Activated naive CD4-positive, alpha-beta T cell treated with anti-CD3 and anti-CD28 coated beads, Interleukin-2, amount 10 ng/mL, durations not matched to agents 7 days and 5 days (primary cell): Measurements from ENCODE around the gene RDH5.

Source experiments
- CTCF ChIA-PET: fragments of 350-600 bp; sonication (Branson Sonifier 250); formaldehyde crosslinking; loops from one replicate; lab custom pipeline; 2021; ENCODE audit warnings: antibody characterized with exemption; lab: Charles Lee
- DNase-seq: peaks from one replicate; pipeline ENCODE4 v3.0.0-alpha.2; 2020
- H3K27ac Mint-ChIP-seq: one replicate; pipeline ENCODE4 v1.8.0; 2021; ENCODE audit warnings: mild to moderate bottlenecking, moderate library complexity, mixed read lengths
- H3K27me3 Mint-ChIP-seq: one replicate; pipeline ENCODE4 v1.8.0; 2021; ENCODE audit warnings: mild to moderate bottlenecking, mixed read lengths
- H3K36me3 Mint-ChIP-seq: one replicate; pipeline ENCODE4 v1.8.0; 2021; ENCODE audit warnings: mixed read lengths
- H3K4me1 Mint-ChIP-seq: one replicate; pipeline ENCODE4 v1.8.0; 2021; ENCODE audit warnings: mixed read lengths
- H3K4me3 Mint-ChIP-seq: one replicate; pipeline ENCODE4 v1.8.0; 2021; ENCODE audit warnings: mild to moderate bottlenecking, moderate library complexity, mixed read lengths
- H3K9me3 Mint-ChIP-seq: one replicate; pipeline ENCODE4 v1.8.0; 2021; ENCODE audit warnings: mixed read lengths

Gene RDH5

GRCh38 chr12:55700255-55701018, 19.8 kb upstream of the RDH5 start:
- CTCF ChIA-PET: interaction anchor here (1.0 kb wide), 1 partner anchor 37 kb away, joined by 3 read pairs; no protein-coding TSS in a partner anchor
- Mint-ChIP-seq H3K4me1 (no peaks in the 10 kb centered on the region), H3K27ac (no peak overlapping the region), H3K36me3 (no peaks in the 10 kb centered on the region), H3K4me3 (no peak overlapping the region), H3K9me3 (no peaks in the 10 kb centered on the region), H3K27me3 (peaks cover 29% of the 10 kb centered on the region)
- DNase-seq: no peak

GRCh38 chr12:55702861-55703260, 17.3 kb upstream of the RDH5 start:
- Mint-ChIP-seq H3K27ac (no peak overlapping the region), H3K4me1 (peaks cover 6% of the 10 kb centered on the region), H3K27me3 (peaks cover 48% of the 10 kb centered on the region), H3K9me3 (no peaks in the 10 kb centered on the region), H3K4me3 (no peak overlapping the region), H3K36me3 (no peaks in the 10 kb centered on the region)
- DNase-seq: no peak
- CTCF ChIA-PET: no interaction called here

- Mint-ChIP-seq H3K27ac (no peak overlapping the region), H3K4me3 (no peak overlapping the region), H3K27me3 (peaks cover 52% of the 10 kb centered on the region), H3K36me3 (no peaks in the 10 kb centered on the region), H3K4me1 (peaks cover 10% of the 10 kb centered on the region), H3K9me3 (no peaks in the 10 kb centered on the region)
- CTCF ChIA-PET: no interaction called here
- no peak for DNase-seq
Measured at GRCh38 chr12:55703288-55703687, 16.9 kb upstream of the RDH5 start.

GRCh38 chr12:55703901-55704761, 16.1 kb upstream of the RDH5 start:
- no peaks in the 10 kb centered on the region for H3K36me3 Mint-ChIP-seq
- H3K4me1 Mint-ChIP-seq: peaks cover 18% of the 10 kb centered on the region
- no peaks in the 10 kb centered on the region for H3K9me3 Mint-ChIP-seq
- H3K27ac Mint-ChIP-seq: no peak overlapping the region
- no peak for DNase-seq
- H3K27me3 Mint-ChIP-seq: peaks cover 58% of the 10 kb centered on the region
- H3K4me3 Mint-ChIP-seq: no peak overlapping the region
- CTCF ChIA-PET: no interaction called here

GRCh38 chr12:55704824-55705718, 15.1 kb upstream of the RDH5 start:
- CTCF ChIA-PET: interaction anchor here (1.4 to 2.4 kb wide), 5 partner anchors 8 to 60 kb away, joined by 4 to 8 read pairs (median 6); no protein-coding TSS in a partner anchor
- H3K36me3 Mint-ChIP-seq: no peaks in the 10 kb centered on the region
- H3K4me3 Mint-ChIP-seq: no peak overlapping the region
- no peak overlapping the region for H3K27ac Mint-ChIP-seq
- H3K27me3 Mint-ChIP-seq: peaks cover 64% of the 10 kb centered on the region
- no peak for DNase-seq
- no peaks in the 10 kb centered on the region for H3K9me3 Mint-ChIP-seq
- peaks cover 20% of the 10 kb centered on the region for H3K4me1 Mint-ChIP-seq

GRCh38 chr12:55705782-55706402, 14.3 kb upstream of the RDH5 start:
- CTCF ChIA-PET: interaction anchor here (1.0 to 2.4 kb wide), 6 partner anchors 9 to 61 kb away, joined by 3 to 8 read pairs (median 6); no protein-coding TSS in a partner anchor
- Mint-ChIP-seq H3K4me3 (no peak overlapping the region), H3K27me3 (peaks cover 66% of the 10 kb centered on the region), H3K4me1 (peaks cover 20% of the 10 kb centered on the region), H3K36me3 (no peaks in the 10 kb centered on the region), H3K9me3 (no peaks in the 10 kb centered on the region), H3K27ac (no peak overlapping the region)
- peak; percentile 44 for DNase-seq

GRCh38 chr12:55706568-55707218, 13.5 kb upstream of the RDH5 start:
- no peak overlapping the region for H3K27ac Mint-ChIP-seq

GRCh38 chr12:55707219-55707671, 12.9 kb upstream of the RDH5 start:
- CTCF ChIA-PET: interaction anchor here (0.6 to 2.4 kb wide), 3 partner anchors 50 to 62 kb away, joined by 3 to 8 read pairs (median 6); no protein-coding TSS in a partner anchor
- Mint-ChIP-seq H3K27me3 (peaks cover 74% of the 10 kb centered on the region), H3K27ac (no peak overlapping the region)

More at GRCh38 chr12:55706568-55707218, 13.5 kb upstream of the RDH5 start:
- CTCF ChIA-PET: interaction anchor here (1.0 to 2.4 kb wide), 6 partner anchors 10 to 62 kb away, joined by 3 to 8 read pairs (median 6); no protein-coding TSS in a partner anchor
- no peaks in the 10 kb centered on the region for H3K9me3 Mint-ChIP-seq
- no peaks in the 10 kb centered on the region for H3K36me3 Mint-ChIP-seq
- peaks cover 20% of the 10 kb centered on the region for H3K4me1 Mint-ChIP-seq
- peak overlapping the region; percentile 76 for H3K4me3 Mint-ChIP-seq
- H3K27me3 Mint-ChIP-seq: peaks cover 68% of the 10 kb centered on the region
- DNase-seq: no peak

GRCh38 chr12:55707841-55708694, 12.1 kb upstream of the RDH5 start, which contains the start of gene ITGA7:
TSS of gene ITGA7 (minus strand) at chr12:55707904. CDS start at chr12:55707682, 222 bp downstream.
- CTCF ChIA-PET: interaction anchor here (0.6 kb wide), 1 partner anchor 51 kb away, joined by 3 read pairs; no protein-coding TSS in a partner anchor
- H3K9me3 Mint-ChIP-seq: no peaks in the 10 kb centered on the region
- H3K27me3 Mint-ChIP-seq: peaks cover 79% of the 10 kb centered on the region
- no peaks in the 10 kb centered on the region for H3K36me3 Mint-ChIP-seq
- DNase-seq: peak; percentile 77
- H3K4me3 Mint-ChIP-seq: peak within 1 kb of the TSS; percentile 76
- peaks cover 20% of the 10 kb centered on the region for H3K4me1 Mint-ChIP-seq
- H3K27ac Mint-ChIP-seq: no peak within 1 kb of the TSS

More at GRCh38 chr12:55707219-55707671, 12.9 kb upstream of the RDH5 start:
- Mint-ChIP-seq H3K4me3 (peak overlapping the region; percentile 76), H3K36me3 (no peaks in the 10 kb centered on the region), H3K4me1 (peaks cover 20% of the 10 kb centered on the region), H3K9me3 (no peaks in the 10 kb centered on the region)
- no peak for DNase-seq

- H3K36me3 Mint-ChIP-seq: no peaks in the 10 kb centered on the region
- peaks cover 20% of the 10 kb centered on the region for H3K4me1 Mint-ChIP-seq
- peaks cover 81% of the 10 kb centered on the region for H3K27me3 Mint-ChIP-seq
- CTCF ChIA-PET: no interaction called here
- peak overlapping the region; percentile 76 for H3K4me3 Mint-ChIP-seq
- no peaks in the 10 kb centered on the region for H3K9me3 Mint-ChIP-seq
- H3K27ac Mint-ChIP-seq: no peak overlapping the region
- no peak for DNase-seq
Measured at GRCh38 chr12:55708695-55709233, 11.4 kb upstream of the RDH5 start.

- Mint-ChIP-seq H3K36me3 (peaks cover 6% of the 10 kb centered on the region), H3K27ac (no peak overlapping the region), H3K27me3 (peaks cover 65% of the 10 kb centered on the region), H3K4me3 (no peak overlapping the region), H3K4me1 (peaks cover 33% of the 10 kb centered on the region), H3K9me3 (no peaks in the 10 kb centered on the region)
- no peak for DNase-seq
- CTCF ChIA-PET: interaction anchor here (0.5 to 1.2 kb wide), 2 partner anchors 13 to 962 kb away, joined by 3 to 4 read pairs; no protein-coding TSS in a partner anchor
Measured at GRCh38 chr12:55711786-55712553, 8.2 kb upstream of the RDH5 start.
